AG09309 (cell line): ENCODE results near the gene GNAL.
"Not testable (repeated sequence)": the region's sequence is repeated elsewhere in the genome, so short reads cannot be mapped to it uniquely, and the experiment has no call there.

Source experiments
- DNase-seq: peaks from one replicate; pipeline ENCODE4 v3.0.0-alpha.2; 2010; ENCODE audit warnings: low read depth
- H3K4me3 ChIP-seq: 2 replicates; pipeline ENCODE4 v1.5.1; 2011; ENCODE audit warnings: mild to moderate bottlenecking, low read depth, low read length, moderate library complexity; ENCODE audit not compliant: control insufficient read depth
- TF ChIP-seq, protein P1 (sequence below): IDR thresholded peaks from 2 replicates; pipeline ENCODE4 v1.5.1; 2011; ENCODE audit warnings: mild to moderate bottlenecking, low read depth, low read length, inconsistent platforms; ENCODE audit not compliant: insufficient read depth, control insufficient read depth; ENCODE audit errors: missing control alignments

The GNAL gene

DNA sequence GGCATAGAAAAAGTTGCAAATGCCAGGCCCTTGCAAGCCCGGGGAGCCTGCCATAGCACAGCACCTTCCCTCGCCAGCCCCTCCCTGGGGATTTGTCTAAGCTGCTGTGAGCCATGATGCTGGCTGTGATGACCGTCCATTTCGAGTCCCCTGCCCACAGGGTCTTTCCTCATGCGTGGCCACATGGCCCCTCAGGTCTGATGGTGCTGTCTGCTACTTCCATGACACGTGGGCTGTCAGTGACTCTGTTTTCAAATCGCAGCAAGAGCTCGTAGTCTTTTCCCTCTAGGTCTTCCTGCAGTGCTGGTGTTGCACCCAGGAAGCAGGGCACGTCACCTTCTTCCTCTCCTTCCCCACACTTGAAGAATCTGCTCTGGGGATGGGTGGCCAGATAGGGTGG lies 15.5 kb upstream of the GNAL start:
- no peak for DNase-seq
- TF ChIP-seq, protein P1, sequence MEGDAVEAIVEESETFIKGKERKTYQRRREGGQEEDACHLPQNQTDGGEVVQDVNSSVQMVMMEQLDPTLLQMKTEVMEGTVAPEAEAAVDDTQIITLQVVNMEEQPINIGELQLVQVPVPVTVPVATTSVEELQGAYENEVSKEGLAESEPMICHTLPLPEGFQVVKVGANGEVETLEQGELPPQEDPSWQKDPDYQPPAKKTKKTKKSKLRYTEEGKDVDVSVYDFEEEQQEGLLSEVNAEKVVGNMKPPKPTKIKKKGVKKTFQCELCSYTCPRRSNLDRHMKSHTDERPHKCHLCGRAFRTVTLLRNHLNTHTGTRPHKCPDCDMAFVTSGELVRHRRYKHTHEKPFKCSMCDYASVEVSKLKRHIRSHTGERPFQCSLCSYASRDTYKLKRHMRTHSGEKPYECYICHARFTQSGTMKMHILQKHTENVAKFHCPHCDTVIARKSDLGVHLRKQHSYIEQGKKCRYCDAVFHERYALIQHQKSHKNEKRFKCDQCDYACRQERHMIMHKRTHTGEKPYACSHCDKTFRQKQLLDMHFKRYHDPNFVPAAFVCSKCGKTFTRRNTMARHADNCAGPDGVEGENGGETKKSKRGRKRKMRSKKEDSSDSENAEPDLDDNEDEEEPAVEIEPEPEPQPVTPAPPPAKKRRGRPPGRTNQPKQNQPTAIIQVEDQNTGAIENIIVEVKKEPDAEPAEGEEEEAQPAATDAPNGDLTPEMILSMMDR = no peak
- no peak overlapping the region for H3K4me3 ChIP-seq

- no peak for DNase-seq
- H3K4me3 ChIP-seq = no peak overlapping the region
- TF ChIP-seq, protein P1 = no peak
These were observed 14.9 kb upstream of the GNAL start for GRCh38 chr18:11674119-11674518.

DNA sequence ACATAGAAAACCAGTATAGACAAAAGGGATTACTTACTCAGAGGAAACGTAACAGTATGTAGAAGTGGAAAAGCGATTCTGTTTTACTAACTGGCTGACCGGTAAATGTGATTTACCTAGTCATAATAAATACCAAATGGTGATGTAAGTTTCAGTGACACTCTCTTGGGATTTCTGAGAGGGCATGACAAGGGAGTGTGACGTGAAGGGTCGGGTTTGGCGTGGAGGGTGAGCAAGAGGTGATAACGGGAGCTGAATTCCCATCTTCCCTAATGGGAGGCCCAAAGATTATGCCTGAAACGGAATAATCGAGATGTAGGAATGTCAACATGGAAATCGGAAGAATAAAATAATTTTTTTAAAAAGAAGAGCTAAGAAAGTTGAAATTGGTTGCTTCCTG lies 12.7 kb upstream of the GNAL start:
- TF ChIP-seq, protein P1 = no peak
- DNase-seq = no peak
- no peak overlapping the region for H3K4me3 ChIP-seq

GRCh38 chr18:11676867-11677266 lies 12.2 kb upstream of the GNAL start:
- TF ChIP-seq, protein P1 = no peak
- no peak overlapping the region for H3K4me3 ChIP-seq
- no peak for DNase-seq

- no peak for DNase-seq
- no peak overlapping the region for H3K4me3 ChIP-seq
- TF ChIP-seq, protein P1 = no peak
These were observed 10.9 kb upstream of the GNAL start for GRCh38 chr18:11678211-11678610.

DNA sequence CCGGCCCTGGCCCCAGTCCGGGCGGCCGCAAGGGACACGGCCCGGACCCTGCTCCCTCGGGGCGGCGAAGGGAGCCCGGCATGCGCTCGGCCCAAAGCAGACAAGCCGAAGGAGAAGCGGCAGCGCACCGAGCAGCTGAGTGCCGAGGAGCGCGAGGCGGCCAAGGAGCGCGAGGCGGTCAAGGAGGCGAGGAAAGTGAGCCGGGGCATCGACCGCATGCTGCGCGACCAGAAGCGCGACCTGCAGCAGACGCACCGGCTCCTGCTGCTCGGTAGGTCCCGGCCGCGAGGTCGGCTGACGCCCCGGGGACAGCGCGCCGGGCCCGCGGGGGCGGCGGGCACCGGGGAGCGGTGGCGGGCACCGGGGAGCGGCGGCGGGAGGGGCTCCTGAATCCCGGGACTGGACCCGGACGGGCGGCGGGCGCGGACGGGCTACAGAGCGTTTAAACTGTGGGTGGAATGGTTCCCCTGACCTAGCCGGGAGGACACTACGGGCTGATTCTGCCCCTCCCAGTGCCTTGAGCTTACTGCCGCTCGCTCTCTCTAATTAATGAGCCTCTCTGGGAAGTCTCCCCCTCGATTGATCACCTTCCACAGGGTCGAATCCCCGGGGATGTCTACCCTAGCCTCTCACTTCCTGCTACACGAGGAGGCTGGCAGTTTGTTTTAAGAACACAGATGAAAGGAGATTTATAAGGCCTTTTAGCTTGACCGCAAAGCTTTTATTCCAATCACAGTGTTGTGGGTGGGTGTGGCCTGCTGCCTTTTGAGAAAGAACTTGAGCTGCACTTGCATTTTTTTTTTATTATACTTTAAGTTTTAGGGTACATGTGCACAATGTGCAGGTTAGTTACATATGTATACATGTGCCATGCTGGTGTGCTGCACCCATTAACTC lies 853 bp downstream of the GNAL start:
- H3K4me3 ChIP-seq = peak overlapping the region; percentile 11
- DNase-seq = no peak
- TF ChIP-seq, protein P1 = no peak

- not testable (repeated sequence) for DNase-seq, H3K4me3 ChIP-seq
These were observed 1.6 kb downstream of the GNAL start for GRCh38 chr18:11690660-11691059.
